Fibroblast of mammary gland (primary cell): ENCODE data around the gene MPIG6B.

ENCODE experiments used
- DNase-seq: peaks from one replicate; pipeline ENCODE4 v3.0.0-alpha.2; 2010; ENCODE audit warnings: low read depth
- H3K4me3 ChIP-seq: 2 replicates; pipeline ENCODE4 v1.5.1; 2011; ENCODE audit warnings: low read depth, mild to moderate bottlenecking, low read length, moderate library complexity; ENCODE audit not compliant: control insufficient read depth
- CTCF ChIP-seq: conservative IDR thresholded peaks from 2 replicates; pipeline ENCODE4 v1.5.1; 2011; ENCODE audit warnings: low read depth, low read length, inconsistent platforms; ENCODE audit not compliant: control insufficient read depth, insufficient read depth

The MPIG6B gene

GRCh38 chr6:31737991-31738979 lies 15.1 kb downstream of the MPIG6B start:
- TF ChIP-seq CTCF, result peak; percentile 40
- peak overlapping the region; percentile 24 for H3K4me3 ChIP-seq
- DNase-seq, result peak; percentile 90

GRCh38 chr6:31739639-31740396 lies 16.6 kb downstream of the MPIG6B start, which contains the start of gene MSH5:
TSS of gene MSH5 (plus strand) at chr6:31740005. CDS start at chr6:31740467, 462 bp downstream.
- peak within 1 kb of the TSS; percentile 91 for H3K4me3 ChIP-seq
- DNase-seq, result peak; percentile 98
- TF ChIP-seq CTCF, result no peak

GRCh38 chr6:31740397-31741223 lies 17.4 kb downstream of the MPIG6B start:
- TF ChIP-seq CTCF, result no peak
- no peak for DNase-seq
- peak overlapping the region; percentile 91 for H3K4me3 ChIP-seq

- TF ChIP-seq CTCF, result no peak
- H3K4me3 ChIP-seq, result no peak overlapping the region
- DNase-seq, result no peak
Measured at GRCh38 chr6:31741815-31742214, 18.6 kb downstream of the MPIG6B start.

- no peak overlapping the region for H3K4me3 ChIP-seq
- no peak for TF ChIP-seq CTCF
- DNase-seq, result no peak
Measured at GRCh38 chr6:31742894-31743293, 19.7 kb downstream of the MPIG6B start.

- no peak for TF ChIP-seq CTCF
- H3K4me3 ChIP-seq, result no peak overlapping the region
- no peak for DNase-seq
Measured at GRCh38 chr6:31744422-31744821, 21.2 kb downstream of the MPIG6B start.
